ENCODE data around the gene RNF39.

DNA sequence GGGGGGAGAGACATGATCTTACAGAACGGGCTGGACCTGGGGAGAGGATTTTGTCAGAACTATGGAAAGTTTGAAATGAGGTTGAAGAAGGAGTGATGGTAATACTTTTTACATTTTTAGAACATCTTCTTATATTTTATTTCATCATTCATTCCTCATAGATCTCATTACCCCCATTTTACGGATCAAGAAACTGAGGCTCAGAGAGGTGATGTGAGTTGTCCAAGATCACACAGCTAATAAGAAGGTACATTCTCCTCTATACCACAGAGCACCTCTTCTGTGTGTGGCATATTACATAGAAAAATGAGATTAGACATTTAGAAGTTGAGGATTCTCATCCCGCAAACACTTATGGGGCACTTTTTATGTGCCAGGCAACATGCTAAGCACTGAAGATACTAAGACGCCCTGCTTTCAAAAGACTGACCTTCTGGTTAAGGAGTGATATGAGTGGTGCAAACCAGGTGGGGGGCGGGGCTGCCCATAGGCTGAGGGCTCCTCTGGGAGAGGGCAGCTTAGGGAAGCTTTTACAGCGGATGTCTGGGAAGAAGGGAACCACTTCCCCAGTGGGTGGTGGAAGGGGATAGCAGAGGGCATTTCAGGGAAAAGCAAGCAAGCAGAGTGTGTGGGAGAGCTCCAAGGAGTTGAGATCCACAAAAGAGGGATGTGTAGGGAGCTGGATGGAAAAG is 17.4 kb upstream of the RNF39 start:
- TF ChIP-seq, protein P1, sequence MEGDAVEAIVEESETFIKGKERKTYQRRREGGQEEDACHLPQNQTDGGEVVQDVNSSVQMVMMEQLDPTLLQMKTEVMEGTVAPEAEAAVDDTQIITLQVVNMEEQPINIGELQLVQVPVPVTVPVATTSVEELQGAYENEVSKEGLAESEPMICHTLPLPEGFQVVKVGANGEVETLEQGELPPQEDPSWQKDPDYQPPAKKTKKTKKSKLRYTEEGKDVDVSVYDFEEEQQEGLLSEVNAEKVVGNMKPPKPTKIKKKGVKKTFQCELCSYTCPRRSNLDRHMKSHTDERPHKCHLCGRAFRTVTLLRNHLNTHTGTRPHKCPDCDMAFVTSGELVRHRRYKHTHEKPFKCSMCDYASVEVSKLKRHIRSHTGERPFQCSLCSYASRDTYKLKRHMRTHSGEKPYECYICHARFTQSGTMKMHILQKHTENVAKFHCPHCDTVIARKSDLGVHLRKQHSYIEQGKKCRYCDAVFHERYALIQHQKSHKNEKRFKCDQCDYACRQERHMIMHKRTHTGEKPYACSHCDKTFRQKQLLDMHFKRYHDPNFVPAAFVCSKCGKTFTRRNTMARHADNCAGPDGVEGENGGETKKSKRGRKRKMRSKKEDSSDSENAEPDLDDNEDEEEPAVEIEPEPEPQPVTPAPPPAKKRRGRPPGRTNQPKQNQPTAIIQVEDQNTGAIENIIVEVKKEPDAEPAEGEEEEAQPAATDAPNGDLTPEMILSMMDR (IDR thresholded peaks at IDR 0.05; ENCODE audit: extremely low read depth in 1 of 2, insufficient read depth in 1 of 2, low read depth in 1 of 2, low read length in 2 of 2), result no peak
- no peak for TF ChIP-seq EZH2 (IDR thresholded peaks at IDR 0.05; ENCODE audit: borderline replicate concordance, low read depth, low read length, severe bottlenecking)
- TF ChIP-seq POLR2A (IDR thresholded peaks at IDR 0.05; ENCODE audit: low read depth, low read length), result no peak
